Hepatocyte (in vitro differentiated cells): Measurements from ENCODE around the gene BBIP1. TPM values are rescaled to one million over a fixed set of nuclear protein-coding genes. Genes with fewer than 3 reads are reported as not detected.

ENCODE experiments used
- DNase-seq: peaks from one replicate; pipeline ENCODE4 v3.0.0-alpha.2; 2016; ENCODE audit warnings: low spot score
- H2AFZ ChIP-seq: fragments of 200-600 bp; sonication (generic); 2 replicates; pipeline ENCODE4 v1.6.0; 2016; ENCODE audit warnings: antibody characterized with exemption, mild to moderate bottlenecking
- H3K27ac ChIP-seq: fragments of 200-600 bp; sonication (generic); 2 replicates; pipeline ENCODE4 v1.5.1; 2016; ENCODE audit warnings: mild to moderate bottlenecking
- H3K27me3 ChIP-seq: fragments of 200-600 bp; sonication (generic); 2 replicates; pipeline ENCODE4 v1.6.1; 2016
- H3K36me3 ChIP-seq: fragments of 200-600 bp; sonication (generic); replicated peaks from 2 replicates; pipeline ENCODE4 v1.5.1; 2016; ENCODE audit warnings: low read depth; ENCODE audit not compliant: insufficient read depth
- H3K4me1 ChIP-seq: fragments of 200-600 bp; sonication (generic); 2 replicates; pipeline ENCODE4 v1.5.1; 2016; ENCODE audit warnings: mild to moderate bottlenecking, moderate library complexity; ENCODE audit not compliant: insufficient read depth
- H3K4me2 ChIP-seq: fragments of 200-600 bp; sonication (generic); 2 replicates; pipeline ENCODE4 v1.6.0; 2016
- H3K4me3 ChIP-seq: fragments of 200-600 bp; sonication (generic); 2 replicates; pipeline ENCODE4 v1.5.1; 2016; ENCODE audit warnings: mild to moderate bottlenecking
- H3K79me2 ChIP-seq: fragments of 200-600 bp; sonication (generic); 2 replicates; pipeline ENCODE4 v1.6.0; 2017; ENCODE audit warnings: mild to moderate bottlenecking
- H3K9me2 ChIP-seq: fragments of 200-600 bp; sonication (generic); replicated peaks from 2 replicates; pipeline ENCODE4 v1.6.0; 2017; ENCODE audit warnings: mild to moderate bottlenecking; ENCODE audit not compliant: insufficient read depth
- H3K9me3 ChIP-seq: fragments of 200-600 bp; sonication (generic); 2 replicates; pipeline ENCODE4 v1.5.1; 2016; ENCODE audit warnings: low read depth, mild to moderate bottlenecking
- H4K20me1 ChIP-seq: fragments of 200-600 bp; sonication (generic); 2 replicates; pipeline ENCODE4 v1.6.0; 2016; ENCODE audit warnings: mild to moderate bottlenecking; ENCODE audit not compliant: insufficient read depth, poor library complexity, severe bottlenecking
- CTCF ChIP-seq: fragments of 200-600 bp; sonication (generic); IDR thresholded peaks from 2 replicates; pipeline ENCODE4 v1.5.1; 2016; ENCODE audit warnings: antibody characterized with exemption, mild to moderate bottlenecking; ENCODE audit not compliant: poor library complexity
- EZH2 ChIP-seq: fragments of 200-600 bp; sonication (generic); IDR thresholded peaks from 2 replicates; pipeline ENCODE4 v1.6.1; 2016; ENCODE audit warnings: antibody characterized with exemption, mild to moderate bottlenecking, borderline replicate concordance
- EZH2phosphoT487 ChIP-seq: fragments of 200-600 bp; sonication (generic); IDR thresholded peaks from one replicate; pipeline ENCODE4 v1.6.1; 2018; ENCODE audit warnings: antibody characterized with exemption, mild to moderate bottlenecking, low read depth, moderate library complexity; ENCODE audit not compliant: unreplicated experiment, severe bottlenecking
- WGBS: methylation state at CpG from one replicate; pipeline ENCODE4 v1.1.6; 2016; ENCODE audit warnings: low lambda C conversion rate; ENCODE audit errors: missing lambda C conversion rate; 5-methylcytosine and 5-hydroxymethylcytosine counted together
- polyA plus RNA-seq: library from polyadenylated mRNA; unstranded; fragments of >200 nt; fragmentation: Nextera tagmentation; extraction: Ambion mirVana; gene quantifications from 2 replicates; pipeline ENCODE4 v1.2.1, GENCODE V29; 2016
- total RNA-seq: library from RNA; depleted of rRNA; stranded (reverse); fragments of >200 nt; gene quantifications from 2 replicates; pipeline ENCODE4 v1.2.3, GENCODE V29; 2014

Gene BBIP1
- total and polyA plus RNA-seq, 2 experiments from 2014 or later, result 21.5 to 47.9 TPM

GRCh38 chr10:110863361-110863760, 55.6 kb downstream of the BBIP1 start:
- Histone ChIP-seq H3K79me2 (no peaks in the 10 kb centered on the region), H3K9me3 (no peaks in the 10 kb centered on the region), H3K4me3 (no peak overlapping the region), H3K27me3 (no peaks in the 10 kb centered on the region), H3K4me2 (no peak overlapping the region), H3K9me2 (no peaks in the 10 kb centered on the region), H3K27ac (peak overlapping the region; percentile 90), H4K20me1 (no peaks in the 10 kb centered on the region), H3K36me3 (no peaks in the 10 kb centered on the region), H3K4me1 (peaks cover 75% of the 10 kb centered on the region), H2AFZ (no peak overlapping the region)
- no peak for DNase-seq
- TF ChIP-seq EZH2phosphoT487 (no peak), CTCF (no peak), EZH2 (no peak)

- Histone ChIP-seq H4K20me1 (no peaks in the 10 kb centered on the region), H3K9me3 (no peaks in the 10 kb centered on the region), H3K27ac (peak overlapping the region; percentile 90), H3K36me3 (no peaks in the 10 kb centered on the region), H3K9me2 (no peaks in the 10 kb centered on the region), H2AFZ (no peak overlapping the region), H3K4me1 (peaks cover 78% of the 10 kb centered on the region), H3K4me2 (no peak overlapping the region), H3K4me3 (no peak overlapping the region), H3K79me2 (no peaks in the 10 kb centered on the region), H3K27me3 (no peaks in the 10 kb centered on the region)
- no peak for DNase-seq
- no peak for TF ChIP-seq EZH2phosphoT487
- TF ChIP-seq EZH2, result no peak
- no peak for TF ChIP-seq CTCF
- 73% methylated on average over 6 of the region's 6 CpGs for WGBS
Measured at GRCh38 chr10:110862961-110863360, 56.0 kb downstream of the BBIP1 start.

GRCh38 chr10:110861930-110862649, 56.9 kb downstream of the BBIP1 start:
- H4K20me1 ChIP-seq, result no peaks in the 10 kb centered on the region
- H2AFZ ChIP-seq, result no peak overlapping the region
- no peaks in the 10 kb centered on the region for H3K36me3 ChIP-seq
- TF ChIP-seq EZH2phosphoT487, result no peak
- H3K9me3 ChIP-seq, result no peaks in the 10 kb centered on the region
- 63% methylated on average over 6 of the region's 6 CpGs for WGBS
- no peak for DNase-seq
- H3K27me3 ChIP-seq, result no peaks in the 10 kb centered on the region
- H3K9me2 ChIP-seq, result no peaks in the 10 kb centered on the region
- H3K79me2 ChIP-seq, result no peaks in the 10 kb centered on the region
- no peak overlapping the region for H3K4me2 ChIP-seq
- peaks cover 76% of the 10 kb centered on the region for H3K4me1 ChIP-seq
- peak overlapping the region; percentile 90 for H3K27ac ChIP-seq
- no peak overlapping the region for H3K4me3 ChIP-seq

GRCh38 chr10:110861476-110861875, 57.5 kb downstream of the BBIP1 start:
- Histone ChIP-seq H3K79me2 (no peaks in the 10 kb centered on the region), H3K9me2 (no peaks in the 10 kb centered on the region), H2AFZ (no peak overlapping the region), H3K27me3 (no peaks in the 10 kb centered on the region), H3K9me3 (no peaks in the 10 kb centered on the region), H3K4me2 (no peak overlapping the region), H3K4me3 (no peak overlapping the region), H3K4me1 (peaks cover 71% of the 10 kb centered on the region), H3K27ac (peak overlapping the region; percentile 95), H3K36me3 (no peaks in the 10 kb centered on the region), H4K20me1 (no peaks in the 10 kb centered on the region)
- WGBS, result 99% methylated on average over 2 of the region's 2 CpGs
- DNase-seq, result no peak
- TF ChIP-seq CTCF (no peak), EZH2 (no peak), EZH2phosphoT487 (no peak)
